ENCODE results near the gene FARSA. TPM values are rescaled to one million over a fixed set of nuclear protein-coding genes. Genes with fewer than 3 reads are reported as not detected.
"Not testable (repeated sequence)": the region's sequence is repeated elsewhere in the genome, so short reads cannot be mapped to it uniquely, and the experiment has no call there.

Gene FARSA
- 10 to 100 TPM; 33.8 to 63.0 (median 44.0) TPM for polyA plus RNA-seq (ENCODE audit: low read depth in 6 of 6)

DNA sequence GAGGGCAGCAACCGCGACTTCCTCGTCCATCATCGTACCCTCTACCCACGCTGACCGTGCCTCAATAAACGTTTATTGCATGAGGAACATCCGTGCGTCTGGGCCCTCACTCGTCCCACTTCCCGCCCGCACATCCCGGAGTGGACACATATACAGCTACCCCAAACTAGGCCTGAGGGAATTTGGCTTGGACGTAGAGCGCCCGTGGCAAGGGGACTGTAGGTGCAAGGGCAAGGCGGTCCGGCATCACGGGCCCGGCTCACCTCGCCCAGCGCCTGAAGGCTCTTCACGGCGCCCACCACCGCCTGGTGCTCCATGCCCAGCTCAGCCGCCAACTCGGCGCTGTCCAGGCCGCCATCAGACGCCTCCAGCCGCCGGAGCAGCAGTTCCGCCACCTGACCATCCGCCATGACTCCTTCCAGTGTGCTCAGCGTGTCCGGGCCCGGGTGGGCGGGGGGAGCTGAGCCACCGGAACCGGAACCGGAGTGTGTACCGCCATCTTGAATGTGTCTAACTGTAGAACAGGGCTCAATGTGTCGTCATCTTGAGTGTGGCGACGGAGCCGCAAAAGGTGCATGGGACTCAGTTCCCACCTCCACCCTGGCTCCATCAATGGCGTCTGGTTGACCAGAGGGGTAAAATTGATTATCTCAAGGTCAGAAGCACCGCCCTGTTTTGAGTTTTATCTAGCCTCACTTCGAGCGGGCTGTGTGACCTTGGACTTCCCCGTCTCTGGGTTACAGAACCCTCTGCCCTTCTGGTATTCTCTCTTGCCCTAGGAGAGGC is at the start of gene FARSA:
Gene FARSA, minus strand, starts transcription at position 425 of the 786 bp plus-strand sequence. Its CDS starts 15 bp downstream, at position 410.
- DNase-seq (peak; percentile 86), ATAC-seq (ENCODE audit: low read depth in 2 of 2) (peak; percentile 56)
- Mint-ChIP-seq H3K4me1 (peaks cover 42 to 52% (median 43%) of the 10 kb centered on the region in 3 donors), H3K27ac (peak within 1 kb of the TSS; percentile 90 to 98 (median 96)), H3K36me3 (peaks cover 0 to 4% of the 10 kb centered on the region in 2 donors), H3K4me3 (peak within 1 kb of the TSS; percentile 94 to 99 (median 97)), H3K9me3 (no peaks in the 10 kb centered on the region), H3K27me3 (no peaks in the 10 kb centered on the region)

DNA sequence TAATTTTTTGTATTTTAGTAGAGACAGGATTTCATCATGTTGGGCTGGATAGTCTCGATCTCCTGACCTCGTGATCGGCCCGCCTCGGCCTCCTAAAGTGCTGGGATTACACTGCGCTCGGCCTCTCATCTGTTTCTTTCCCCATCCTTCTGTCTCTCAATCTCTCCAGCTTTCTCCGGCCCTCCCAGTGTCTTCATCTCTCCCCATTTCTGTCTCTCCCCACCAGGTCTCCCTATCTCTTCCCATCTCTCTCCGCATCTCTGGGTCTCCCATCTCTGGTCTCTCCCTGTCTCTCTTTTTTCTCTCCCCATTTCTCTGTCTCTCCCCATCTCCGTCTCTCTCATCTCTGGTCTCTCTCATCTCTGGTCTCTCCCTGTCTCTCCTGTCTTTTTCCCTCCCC is 49.6 kb upstream of the FARSA start:
- Mint-ChIP-seq H3K27me3 (peaks cover under 1 to 8% (median 7%) of the 10 kb centered on the region in 3 donors), H3K4me3 (no peak overlapping the region), H3K4me1 (peaks cover 1 to 26% (median 15%) of the 10 kb centered on the region in 3 donors), H3K36me3 (no peaks in the 10 kb centered on the region), H3K9me3 (no peaks in the 10 kb centered on the region), H3K27ac (no peak overlapping the region)
- ATAC-seq (ENCODE audit: low read depth in 2 of 2) = no peak
- DNase-seq = no peak

DNA sequence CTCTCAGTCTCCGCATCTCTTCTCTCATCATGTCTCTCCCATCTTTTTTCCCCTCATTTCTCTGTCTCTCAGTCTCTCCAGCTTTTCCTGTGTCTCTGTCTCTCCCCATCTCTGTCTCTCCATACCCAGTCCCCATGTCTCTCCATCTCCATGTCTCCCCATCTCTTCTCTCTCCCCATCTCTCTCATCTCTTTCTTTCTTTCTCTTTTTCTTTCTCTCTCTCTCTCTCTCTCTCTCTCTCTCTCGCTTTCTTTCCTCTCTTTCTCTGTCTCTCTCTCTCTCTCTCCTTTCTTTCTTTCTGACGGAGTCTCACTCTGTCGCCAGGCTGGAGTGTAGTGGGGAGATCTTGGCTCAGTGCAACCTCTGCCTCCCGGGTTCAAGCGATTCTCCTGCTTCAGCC is 49.1 kb upstream of the FARSA start:
- DNase-seq (no peak), ATAC-seq (ENCODE audit: low read depth in 2 of 2) (no peak)
- peaks cover 5 to 13% (median 11%) of the 10 kb centered on the region in 3 donors for H3K27me3 Mint-ChIP-seq
- H3K4me1 Mint-ChIP-seq = peaks cover 6 to 31% (median 19%) of the 10 kb centered on the region in 3 donors
- no peaks in the 10 kb centered on the region for H3K9me3 Mint-ChIP-seq
- H3K27ac Mint-ChIP-seq = no peak overlapping the region
- no peak overlapping the region for H3K4me3 Mint-ChIP-seq
- H3K36me3 Mint-ChIP-seq = peaks cover 0 to 4% of the 10 kb centered on the region in 2 donors

DNA sequence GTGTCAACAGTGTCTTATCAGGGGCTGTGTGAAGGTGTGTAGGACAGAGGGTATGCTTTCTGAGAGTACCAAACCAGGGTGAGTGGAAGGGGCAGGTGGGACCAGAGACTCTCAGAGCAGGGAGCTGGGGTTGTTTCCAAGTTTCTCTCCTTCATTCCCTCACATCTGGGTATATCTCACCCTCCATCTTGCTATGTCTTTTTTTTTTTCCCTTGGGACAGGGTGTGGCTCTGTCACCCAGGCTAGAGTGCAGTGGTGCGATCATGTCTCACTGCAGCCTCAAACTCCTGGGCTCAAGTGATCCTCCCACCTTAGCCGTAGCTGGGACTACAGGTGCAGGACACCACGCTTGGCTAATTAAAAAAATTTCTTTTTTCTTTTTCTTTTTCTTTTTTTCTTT is 46.5 kb upstream of the FARSA start:
- no peak for ATAC-seq (ENCODE audit: low read depth in 2 of 2)
- Mint-ChIP-seq H3K4me1 (peaks cover 8 to 23% (median 14%) of the 10 kb centered on the region in 3 donors), H3K36me3 (peaks cover 0 to 4% of the 10 kb centered on the region in 2 donors), H3K9me3 (no peaks in the 10 kb centered on the region), H3K4me3 (peak overlapping the region in 1 of 8 donors; percentile 15), H3K27me3 (peaks cover 6 to 14% (median 13%) of the 10 kb centered on the region in 3 donors), H3K27ac (peak overlapping the region in 2 of 6 donors; percentile 9 to 77)
- no peak for DNase-seq

DNA sequence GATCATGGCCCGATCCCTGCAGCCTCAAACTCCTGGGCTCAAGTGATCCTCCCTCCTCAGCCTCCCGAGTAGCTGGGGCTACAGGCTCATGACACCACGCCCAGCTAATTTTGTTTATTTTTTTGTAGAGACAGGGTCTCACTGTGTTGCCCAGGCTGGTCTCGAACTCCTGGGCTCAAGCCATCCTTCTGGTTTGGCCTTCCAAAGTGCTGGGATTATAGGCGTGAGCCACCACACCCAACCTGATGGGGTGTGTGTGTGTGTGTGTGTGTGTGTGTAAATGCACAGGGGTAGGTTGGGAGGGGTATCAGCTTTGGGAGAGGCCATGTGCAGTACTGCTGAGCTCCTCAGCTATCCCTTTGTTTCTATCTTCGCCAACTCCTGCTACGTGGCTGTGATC is 42.6 kb upstream of the FARSA start:
- not testable (repeated sequence) for H3K27ac Mint-ChIP-seq; H3K36me3 Mint-ChIP-seq; ATAC-seq (ENCODE audit: low read depth in 2 of 2); H3K9me3 Mint-ChIP-seq; H3K4me3 Mint-ChIP-seq; DNase-seq
- H3K4me1 Mint-ChIP-seq = peaks cover 8 to 19% (median 11%) of the 10 kb centered on the region in 3 donors
- peaks cover 6 to 14% (median 13%) of the 10 kb centered on the region in 3 donors for H3K27me3 Mint-ChIP-seq

DNA sequence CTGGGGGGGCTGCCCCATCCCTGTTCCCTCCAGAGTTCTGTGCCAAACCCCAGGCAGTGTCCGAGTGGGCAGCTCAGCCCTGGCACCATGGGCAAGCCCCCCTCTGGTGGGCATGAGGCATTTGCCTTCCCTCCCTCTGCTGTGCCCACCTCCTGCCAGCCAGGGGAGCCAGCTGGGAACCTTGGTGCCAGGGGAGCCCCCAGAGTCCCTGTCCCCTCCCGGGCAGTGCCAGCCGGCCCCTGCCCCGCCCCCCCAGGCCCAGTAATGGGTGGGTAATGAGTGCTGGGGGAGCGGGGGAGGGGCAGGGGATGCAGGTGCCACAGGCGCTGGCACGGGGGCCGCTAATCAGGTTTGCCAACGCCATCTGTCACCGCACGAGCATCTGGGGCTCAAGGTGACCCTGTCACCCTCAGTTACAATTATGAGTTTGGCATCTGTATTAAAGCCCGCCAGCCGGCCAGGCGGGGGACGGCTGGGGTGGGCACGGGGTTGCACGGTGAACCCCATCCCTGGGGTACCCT is 41.8 kb upstream of the FARSA start:
- H3K4me1 Mint-ChIP-seq = peaks cover 8 to 16% (median 11%) of the 10 kb centered on the region in 3 donors
- H3K9me3 Mint-ChIP-seq = no peaks in the 10 kb centered on the region
- H3K36me3 Mint-ChIP-seq = peaks cover 0 to 4% of the 10 kb centered on the region in 2 donors
- ATAC-seq (ENCODE audit: low read depth in 2 of 2) (no peak), DNase-seq (no peak)
- peaks cover 6 to 14% (median 13%) of the 10 kb centered on the region in 3 donors for H3K27me3 Mint-ChIP-seq
- H3K4me3 Mint-ChIP-seq = no peak overlapping the region
- H3K27ac Mint-ChIP-seq = no peak overlapping the region

DNA sequence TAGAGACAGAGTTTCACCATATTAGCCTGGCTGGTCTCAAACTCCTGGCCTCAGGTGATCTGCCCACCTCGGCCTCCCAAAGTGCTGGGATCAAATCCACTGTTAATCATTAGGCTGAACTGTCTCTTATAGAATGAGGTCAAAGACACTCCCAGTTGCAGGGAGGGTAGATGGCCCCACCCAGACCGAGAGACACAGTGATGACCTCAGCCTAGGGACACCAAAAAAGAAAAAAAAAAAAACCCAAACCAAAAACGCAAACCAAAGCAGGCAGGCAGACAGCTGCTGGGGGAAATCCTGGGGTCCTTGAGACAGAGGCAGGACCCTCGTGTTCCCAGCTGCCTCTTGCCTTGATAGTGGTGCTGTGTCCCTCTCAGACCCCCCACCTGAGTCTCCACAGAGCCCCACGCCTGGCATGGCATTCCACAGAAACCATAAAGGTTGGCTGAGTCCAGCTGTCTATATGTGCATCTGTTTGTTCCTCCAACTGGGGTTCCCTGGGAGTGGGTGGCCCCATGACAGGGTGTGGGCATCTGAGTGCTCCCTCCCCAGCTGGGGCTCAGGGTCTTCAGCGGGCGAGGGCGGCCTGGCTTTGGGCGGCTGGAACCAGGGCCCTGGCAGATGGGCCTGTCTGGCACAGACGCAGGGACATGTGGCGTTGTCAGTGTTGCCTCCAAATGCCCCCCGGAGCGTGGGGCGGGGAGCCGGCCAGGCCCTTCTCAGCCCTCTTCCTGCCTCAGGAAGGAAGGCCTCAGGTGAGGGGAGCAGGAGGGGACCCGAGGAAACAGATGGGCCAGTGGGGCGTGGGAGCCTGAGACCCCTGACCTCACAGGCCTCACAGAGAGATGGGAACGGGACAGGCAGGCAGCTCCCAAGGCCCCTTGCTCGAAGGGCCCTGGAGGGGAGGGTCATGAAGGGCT is 41.0 kb upstream of the FARSA start:
- peak overlapping the region in 1 of 6 donors; percentile 71 for H3K27ac Mint-ChIP-seq
- peaks cover 0 to 4% of the 10 kb centered on the region in 2 donors for H3K36me3 Mint-ChIP-seq
- ATAC-seq (ENCODE audit: low read depth in 2 of 2) (no peak), DNase-seq (no peak)
- peak overlapping the region in 1 of 8 donors; percentile 63 for H3K4me3 Mint-ChIP-seq
- no peaks in the 10 kb centered on the region for H3K9me3 Mint-ChIP-seq
- peaks cover 7 to 10% (median 8%) of the 10 kb centered on the region in 3 donors for H3K4me1 Mint-ChIP-seq
- peaks cover 6 to 14% (median 13%) of the 10 kb centered on the region in 3 donors for H3K27me3 Mint-ChIP-seq

DNA sequence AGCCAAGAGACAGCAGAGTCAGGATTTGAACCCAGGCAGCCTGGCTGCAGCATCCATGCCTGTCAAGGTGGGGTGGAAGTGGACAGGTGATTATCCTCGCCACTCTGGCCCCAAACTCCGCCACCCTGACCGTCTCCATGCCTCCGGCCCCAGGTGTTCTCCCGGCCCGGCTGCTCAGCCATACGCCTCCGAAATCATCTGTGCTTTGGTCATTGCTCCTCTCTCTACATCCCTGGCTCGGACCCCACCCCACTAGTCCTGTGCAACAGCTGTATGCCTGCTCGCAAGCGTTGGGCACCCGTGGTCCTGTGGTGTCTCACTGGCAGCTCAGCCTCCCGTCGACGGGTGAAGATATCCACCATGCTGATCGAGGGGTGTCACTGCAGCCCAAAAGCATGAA is 39.7 kb upstream of the FARSA start:
- no peak for ATAC-seq (ENCODE audit: low read depth in 2 of 2)
- peak overlapping the region in 1 of 6 donors; percentile 61 for H3K27ac Mint-ChIP-seq
- no peak for DNase-seq
- peaks cover 0 to 4% of the 10 kb centered on the region in 2 donors for H3K36me3 Mint-ChIP-seq
- H3K4me3 Mint-ChIP-seq = no peak overlapping the region
- peaks cover 6 to 14% (median 13%) of the 10 kb centered on the region in 3 donors for H3K27me3 Mint-ChIP-seq
- no peaks in the 10 kb centered on the region for H3K9me3 Mint-ChIP-seq
- H3K4me1 Mint-ChIP-seq = peaks cover 6 to 8% (median 7%) of the 10 kb centered on the region in 3 donors

DNA sequence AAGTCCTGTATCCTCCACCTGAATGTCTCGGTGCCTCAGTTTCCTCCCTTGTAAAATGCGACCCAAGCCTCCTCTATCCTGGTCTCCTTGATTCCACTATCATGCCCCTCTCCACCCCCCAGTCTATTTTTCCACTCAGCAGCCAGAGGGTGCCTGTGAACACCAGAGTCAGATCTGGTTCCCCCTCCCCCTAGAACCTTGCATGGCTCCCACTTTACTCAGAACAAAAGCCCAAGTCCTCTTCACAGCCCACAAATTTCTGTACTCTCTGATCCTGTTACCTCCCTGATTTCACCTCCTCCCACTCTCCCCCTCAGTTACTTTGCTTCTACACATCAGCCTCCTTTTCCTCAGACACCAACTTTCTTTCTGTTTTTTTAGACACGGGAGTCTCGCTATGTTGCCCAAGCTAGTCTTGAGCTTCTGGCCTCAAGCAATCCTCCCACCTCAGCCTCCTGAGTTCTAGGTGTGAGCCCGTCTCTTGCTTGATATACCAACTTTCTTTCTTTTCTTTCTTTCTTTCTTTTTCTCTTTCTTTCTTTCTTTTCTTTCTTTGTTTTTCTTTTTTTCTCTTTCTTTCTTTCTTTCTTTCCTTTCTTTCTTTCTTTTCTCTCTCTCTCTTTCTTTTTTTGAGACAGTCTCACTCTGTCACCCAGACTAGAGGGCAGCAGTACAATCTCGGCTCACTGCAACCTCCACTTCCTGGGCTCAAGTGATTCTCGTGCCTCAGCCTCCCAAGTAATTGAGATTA is 36.7 kb upstream of the FARSA start:
- Mint-ChIP-seq H3K27ac (peak overlapping the region in 1 of 6 donors; percentile 32), H3K36me3 (no peaks in the 10 kb centered on the region), H3K27me3 (no peaks in the 10 kb centered on the region), H3K4me1 (peaks cover 3 to 6% (median 3%) of the 10 kb centered on the region in 3 donors), H3K9me3 (no peaks in the 10 kb centered on the region), H3K4me3 (peak overlapping the region in 1 of 8 donors; percentile 39)
- ATAC-seq (ENCODE audit: low read depth in 2 of 2) = no peak
- DNase-seq = no peak

DNA sequence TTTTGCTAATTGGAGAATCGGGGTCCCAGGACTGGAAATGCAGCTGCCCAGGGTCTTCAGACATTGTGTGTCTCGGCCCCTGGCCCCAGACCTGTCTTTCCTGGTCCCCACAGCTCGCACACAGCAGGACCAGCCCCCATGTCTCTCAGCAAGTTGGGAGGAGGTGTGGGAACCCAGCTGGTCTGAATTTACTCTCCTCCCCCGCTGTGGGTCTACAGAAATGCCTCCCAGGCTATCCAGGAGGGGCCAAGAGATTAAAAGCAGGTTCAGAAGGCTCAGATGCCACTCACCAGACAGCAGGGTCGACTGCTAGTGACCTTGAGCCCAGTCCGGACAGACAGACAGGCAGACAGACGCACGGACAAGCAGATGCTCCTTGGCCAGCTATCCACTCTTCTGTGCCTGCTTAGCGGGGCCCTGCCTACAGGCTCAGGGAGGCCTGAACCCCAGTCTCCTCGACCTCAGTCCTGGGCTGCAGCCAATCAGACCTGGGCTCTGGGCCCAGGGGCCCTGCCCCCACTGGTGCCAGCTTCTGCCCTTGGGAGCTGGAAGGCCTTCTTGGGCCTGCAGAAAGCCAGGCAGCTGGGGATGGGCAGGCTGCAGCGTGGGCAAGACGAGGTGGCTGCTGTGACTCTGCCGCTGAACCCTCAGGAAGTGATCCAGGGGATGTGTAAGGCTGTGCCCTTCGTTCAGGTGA is 35.9 kb upstream of the FARSA start, which contains the start of gene DAND5:
Gene DAND5, plus strand, starts transcription at position 285 of the 697 bp plus-strand sequence. Its CDS starts 85 bp downstream, at position 370.
- no peak for ATAC-seq (ENCODE audit: low read depth in 2 of 2)
- Mint-ChIP-seq H3K4me1 (peaks cover 8 to 12% (median 8%) of the 10 kb centered on the region in 3 donors), H3K4me3 (peak within 1 kb of the TSS in 2 of 8 donors; percentile 5 to 39), H3K36me3 (no peaks in the 10 kb centered on the region), H3K27ac (no peak within 1 kb of the TSS), H3K27me3 (no peaks in the 10 kb centered on the region), H3K9me3 (no peaks in the 10 kb centered on the region)
- no peak for DNase-seq

DNA sequence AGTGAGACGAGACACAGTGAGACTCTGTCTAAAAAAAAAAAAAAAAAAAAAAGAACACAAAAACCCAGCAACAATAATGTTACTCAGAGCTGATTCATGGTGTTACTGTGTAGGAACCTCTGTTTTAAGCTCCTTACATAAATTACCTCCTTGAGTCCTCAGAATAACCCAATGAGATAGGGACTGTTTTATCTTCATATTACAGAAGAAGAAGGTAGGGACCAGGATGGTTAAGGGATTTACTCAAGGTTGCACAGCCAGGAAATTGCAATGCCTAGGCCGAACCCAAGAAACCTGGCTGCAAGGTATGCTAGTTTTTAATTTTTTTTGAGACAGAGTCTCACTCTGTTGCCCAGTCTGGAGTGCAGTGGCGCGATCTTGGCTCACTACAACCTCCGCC is 34.4 kb upstream of the FARSA start:
- DNase-seq (no peak), ATAC-seq (ENCODE audit: low read depth in 2 of 2) (no peak)
- no peak overlapping the region for H3K27ac Mint-ChIP-seq
- H3K9me3 Mint-ChIP-seq = no peaks in the 10 kb centered on the region
- H3K27me3 Mint-ChIP-seq = peaks cover 0 to 6% (median 0%) of the 10 kb centered on the region in 3 donors
- no peaks in the 10 kb centered on the region for H3K36me3 Mint-ChIP-seq
- H3K4me3 Mint-ChIP-seq = no peak overlapping the region
- peaks cover 8 to 12% (median 8%) of the 10 kb centered on the region in 3 donors for H3K4me1 Mint-ChIP-seq

DNA sequence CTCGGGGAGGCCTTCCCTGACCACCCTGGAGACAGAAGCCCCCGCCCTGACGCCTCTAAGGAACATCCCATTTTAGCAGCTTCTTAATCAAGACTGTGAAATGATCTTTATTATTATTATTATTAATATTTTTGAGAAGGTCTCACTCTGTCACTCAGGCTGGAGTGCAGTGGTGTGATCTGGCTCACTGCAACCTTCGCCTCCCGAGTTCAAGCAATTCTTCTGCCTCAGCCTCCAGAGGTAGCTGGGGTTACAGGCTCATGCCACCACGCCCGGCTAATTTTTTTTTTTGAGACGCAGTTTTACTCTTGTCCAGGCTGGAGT is 32.3 kb upstream of the FARSA start:
- no peak for DNase-seq
- Mint-ChIP-seq H3K27me3 (peaks cover 0 to 12% (median 8%) of the 10 kb centered on the region in 3 donors), H3K36me3 (no peaks in the 10 kb centered on the region), H3K27ac (peak overlapping the region in 3 of 6 donors; percentile 42 to 87 (median 53)), H3K9me3 (no peaks in the 10 kb centered on the region), H3K4me1 (peaks cover 8 to 12% (median 8%) of the 10 kb centered on the region in 3 donors), H3K4me3 (peak overlapping the region in 7 of 8 donors; percentile 58 to 96 (median 77))
- no peak for ATAC-seq (ENCODE audit: low read depth in 2 of 2)

All from naive B cell (primary cell).